Adipocyte (in vitro differentiated cells): ENCODE measurements around the gene HNRNPA0.
A peak's percentile ranks its signal among the peaks of the same experiment; 100 is the strongest.
"Not testable (repeated sequence)": the region's sequence is repeated elsewhere in the genome, so short reads cannot be mapped to it uniquely, and the experiment has no call there.

Experiments
- DNase-seq: peaks from one replicate; pipeline ENCODE4 v3.0.0-alpha.2; 2015; ENCODE audit warnings: low read depth
- H3K27me3 ChIP-seq: replicated peaks from 2 replicates; pipeline ENCODE4 v1.7.0; 2013; ENCODE audit warnings: mild to moderate bottlenecking, low read length, moderate library complexity; ENCODE audit not compliant: control insufficient read depth, insufficient read depth
- H3K36me3 ChIP-seq: 2 replicates; pipeline ENCODE4 v1.7.0; 2013; ENCODE audit warnings: low read length, mild to moderate bottlenecking, moderate library complexity; ENCODE audit not compliant: control insufficient read depth, insufficient read depth, severe bottlenecking
- H3K4me1 ChIP-seq: 2 replicates; pipeline ENCODE4 v1.7.0; 2013; ENCODE audit warnings: mild to moderate bottlenecking, low read length, moderate library complexity; ENCODE audit not compliant: control insufficient read depth, insufficient read depth
- H3K4me3 ChIP-seq: 2 replicates; pipeline ENCODE4 v1.7.0; 2013; ENCODE audit warnings: mild to moderate bottlenecking, low read length, moderate library complexity
- H3K9ac ChIP-seq: 2 replicates; pipeline ENCODE4 v1.7.0; 2013; ENCODE audit warnings: mild to moderate bottlenecking, low read length, moderate library complexity
- H3K9me3 ChIP-seq: 2 replicates; pipeline ENCODE4 v1.7.0; 2013; ENCODE audit warnings: mild to moderate bottlenecking, low read length, moderate library complexity; ENCODE audit not compliant: control insufficient read depth

HNRNPA0 gene

DNA sequence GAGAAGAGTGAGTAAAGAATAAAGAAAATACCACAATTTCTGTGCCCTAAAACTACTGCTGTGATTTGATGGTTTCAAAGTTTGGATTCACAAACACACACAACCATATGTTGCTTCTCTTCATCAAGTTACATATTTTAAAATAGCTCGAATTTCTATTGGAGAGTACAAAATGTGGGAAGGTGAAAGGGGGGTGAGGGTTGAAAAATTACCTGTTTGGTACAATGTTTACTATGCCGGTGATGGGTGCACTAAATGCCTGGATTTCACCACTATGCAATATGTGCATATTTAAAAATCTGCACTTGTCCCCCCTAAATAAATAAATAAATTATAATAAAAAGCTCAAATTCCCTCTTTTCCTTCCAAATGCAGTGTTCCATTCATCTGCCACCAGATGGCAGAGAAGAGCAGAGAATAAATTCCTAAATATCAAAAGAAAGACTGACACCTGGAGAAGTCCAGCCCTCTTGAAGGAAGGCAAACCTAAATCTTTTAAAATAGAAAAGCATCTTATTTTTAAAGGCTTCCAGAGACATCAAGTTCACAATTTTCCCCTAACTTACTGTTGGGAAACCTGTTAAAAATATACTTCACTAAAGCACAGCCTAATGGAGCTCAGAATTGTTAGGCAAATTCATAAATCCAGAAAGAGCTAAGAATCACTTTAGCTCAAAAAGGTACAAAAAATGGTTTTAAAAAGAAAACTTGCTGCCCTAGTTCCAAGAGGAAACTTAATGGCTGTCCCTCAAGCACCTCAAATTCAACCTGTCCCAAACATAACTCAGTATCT lies 24.8 kb upstream of the HNRNPA0 start:
- DNase-seq: peak; percentile 77
- Histone ChIP-seq H3K9ac (no peak overlapping the region), H3K4me3 (no peak overlapping the region), H3K27me3 (peaks cover 3% of the 10 kb centered on the region), H3K36me3 (no peaks in the 10 kb centered on the region), H3K4me1 (no peaks in the 10 kb centered on the region), H3K9me3 (no peaks in the 10 kb centered on the region)

DNA sequence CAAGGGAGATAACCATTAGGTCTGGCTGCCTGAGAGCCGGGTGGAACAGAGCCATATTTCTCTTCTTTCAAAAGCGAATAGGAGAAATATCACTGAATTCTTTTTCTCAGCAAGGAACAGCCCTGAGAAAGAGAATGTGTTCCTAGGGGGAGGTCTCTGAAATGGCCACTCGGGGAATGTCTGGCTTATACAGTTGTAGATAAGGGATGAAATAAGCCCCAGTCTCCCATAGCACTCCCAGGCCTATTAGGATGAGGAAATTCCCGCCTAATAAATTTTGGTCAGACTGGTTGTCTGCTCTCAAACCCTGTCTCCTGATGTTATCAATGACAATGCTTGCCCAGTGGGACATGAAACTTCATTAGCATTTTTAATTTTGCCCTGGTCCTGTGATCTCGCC lies 13.8 kb upstream of the HNRNPA0 start:
- H3K36me3 ChIP-seq, H3K9ac ChIP-seq, H3K9me3 ChIP-seq, H3K27me3 ChIP-seq, H3K4me1 ChIP-seq, H3K4me3 ChIP-seq, DNase-seq: not testable (repeated sequence)

DNA sequence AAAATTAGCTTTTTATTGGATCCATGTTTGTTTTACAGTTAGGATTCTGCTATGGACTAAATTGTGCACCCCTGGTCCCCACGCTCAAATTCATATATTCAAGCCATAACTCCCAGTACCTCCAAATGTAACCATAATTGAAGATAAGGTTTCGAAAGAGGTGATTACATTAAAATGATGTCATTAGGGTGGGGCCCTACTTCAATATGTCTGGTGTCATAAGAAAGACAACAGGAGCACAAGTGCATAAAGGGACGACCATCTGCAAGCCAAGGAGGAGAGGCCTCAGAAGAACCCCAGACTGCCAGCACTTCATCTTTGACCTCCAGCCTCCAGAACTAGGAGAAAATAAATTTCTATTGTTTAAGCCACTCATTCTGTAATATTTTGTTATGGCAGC lies 7.4 kb upstream of the HNRNPA0 start:
- peaks cover 10% of the 10 kb centered on the region for H3K4me1 ChIP-seq
- no peaks in the 10 kb centered on the region for H3K9me3 ChIP-seq
- DNase-seq: no peak
- no peak overlapping the region for H3K9ac ChIP-seq
- H3K36me3 ChIP-seq: no peaks in the 10 kb centered on the region
- no peaks in the 10 kb centered on the region for H3K27me3 ChIP-seq
- H3K4me3 ChIP-seq: no peak overlapping the region

DNA sequence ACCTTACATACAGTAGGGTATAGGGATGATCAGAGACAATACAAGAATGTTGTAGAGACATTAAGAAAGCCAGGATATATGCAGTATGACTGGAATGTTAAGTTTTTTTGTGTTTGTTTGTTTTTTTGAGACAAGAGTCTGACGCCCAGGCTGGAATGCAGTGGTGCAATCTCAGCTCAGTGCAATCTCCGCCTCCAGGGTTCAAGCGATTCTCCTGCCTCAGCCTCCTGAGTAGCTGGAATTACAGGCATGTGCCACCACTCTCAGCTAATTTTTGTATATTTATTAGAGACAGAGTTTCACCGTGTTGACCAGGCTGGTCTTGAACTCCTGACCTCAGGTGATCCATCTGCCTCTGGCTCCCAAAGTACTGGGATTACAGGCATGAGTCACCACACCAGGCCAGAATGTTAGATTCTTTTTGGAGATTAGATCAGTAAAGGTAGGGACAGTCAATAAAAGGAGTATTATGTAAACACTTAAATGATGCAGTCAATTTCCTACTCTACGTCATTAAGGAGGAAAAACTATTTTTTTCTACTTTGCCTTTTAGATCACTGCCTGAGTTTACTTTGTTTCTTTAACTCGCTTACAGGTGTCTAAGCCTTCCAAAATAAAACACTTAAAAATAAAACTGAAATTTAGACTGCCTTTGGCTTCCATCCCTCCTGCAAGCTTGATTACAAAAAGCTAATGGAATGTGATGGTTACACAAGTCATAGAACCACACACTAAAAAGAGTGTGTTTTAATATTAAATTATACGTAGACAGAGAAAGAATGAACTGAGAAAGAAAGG lies 6.8 kb upstream of the HNRNPA0 start:
- Histone ChIP-seq H3K27me3 (no peaks in the 10 kb centered on the region), H3K36me3 (no peaks in the 10 kb centered on the region), H3K4me1 (peaks cover 10% of the 10 kb centered on the region), H3K9me3 (no peaks in the 10 kb centered on the region), H3K4me3 (no peak overlapping the region), H3K9ac (no peak overlapping the region)
- peak; percentile 26 for DNase-seq

DNA sequence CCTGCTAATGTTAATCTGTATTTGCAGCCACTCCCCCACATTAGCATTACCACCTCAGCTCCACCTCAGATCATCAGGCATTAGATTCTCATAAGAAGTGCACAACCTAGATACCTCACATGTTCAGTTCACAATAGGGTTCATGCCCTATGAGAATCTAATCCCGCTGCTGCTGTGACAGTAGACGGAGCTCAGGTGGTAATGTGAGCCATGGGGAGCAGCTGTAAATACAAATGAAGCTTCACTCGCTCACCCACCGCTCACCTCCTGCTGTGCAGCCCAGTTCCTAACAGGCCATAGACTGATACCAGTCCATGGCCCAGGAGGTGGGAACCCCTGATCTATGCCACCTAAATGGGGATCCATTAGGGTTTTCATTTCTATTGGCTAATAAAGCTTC lies 6.1 kb upstream of the HNRNPA0 start:
- Histone ChIP-seq H3K9ac (no peak overlapping the region), H3K27me3 (no peaks in the 10 kb centered on the region), H3K36me3 (no peaks in the 10 kb centered on the region), H3K9me3 (no peaks in the 10 kb centered on the region), H3K4me3 (no peak overlapping the region), H3K4me1 (peaks cover 10% of the 10 kb centered on the region)
- no peak for DNase-seq

DNA sequence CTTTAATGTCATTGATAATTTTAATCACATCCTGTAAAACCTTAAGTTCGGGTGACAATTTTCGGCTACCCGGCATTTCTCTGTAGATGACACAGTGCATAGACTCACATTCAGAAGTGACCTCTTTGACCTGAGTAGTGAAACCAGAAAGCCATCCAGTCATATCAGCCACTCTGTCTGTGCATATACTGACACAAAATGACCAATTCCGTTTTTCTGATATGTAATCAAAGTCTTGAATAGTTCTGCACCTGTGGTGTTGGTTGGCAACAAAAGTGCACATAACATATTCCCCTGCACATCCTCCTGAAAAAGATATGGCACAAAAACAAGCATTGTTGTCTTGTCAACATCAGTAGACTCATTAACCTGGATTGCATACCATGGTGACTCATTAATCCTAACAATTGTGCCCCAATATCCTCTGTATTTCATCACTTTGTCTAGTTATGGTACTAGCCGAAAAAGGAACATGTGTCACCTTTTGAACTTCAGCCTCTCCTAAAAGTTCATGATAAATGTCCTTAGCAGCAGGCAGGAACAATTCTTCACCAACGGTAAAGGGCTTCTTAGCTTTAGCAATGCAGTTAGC lies 4.6 kb upstream of the HNRNPA0 start:
- H3K4me1 ChIP-seq: peaks cover 10% of the 10 kb centered on the region
- no peaks in the 10 kb centered on the region for H3K36me3 ChIP-seq
- H3K9me3 ChIP-seq: no peaks in the 10 kb centered on the region
- H3K9ac ChIP-seq: no peak overlapping the region
- H3K4me3 ChIP-seq: no peak overlapping the region
- DNase-seq: no peak
- H3K27me3 ChIP-seq: no peaks in the 10 kb centered on the region

DNA sequence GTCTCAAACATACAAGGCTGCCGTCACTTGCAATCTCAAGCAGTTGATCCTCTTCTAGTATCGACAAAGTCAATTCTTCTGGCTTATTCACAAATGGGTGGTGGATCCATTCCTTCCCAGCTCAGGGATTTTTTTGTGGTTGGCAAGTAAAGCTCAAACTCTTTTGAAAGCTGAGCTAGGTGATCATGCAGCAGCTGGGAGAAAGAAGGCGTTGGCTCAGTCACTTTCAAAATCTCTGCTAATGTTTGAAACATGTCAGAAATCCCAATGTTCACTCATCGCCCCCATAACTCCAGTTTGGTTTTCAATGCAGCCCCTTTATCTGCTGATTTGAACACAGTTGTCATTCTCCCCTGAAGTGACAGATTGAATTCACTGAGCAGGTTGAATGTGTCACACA lies 4.0 kb upstream of the HNRNPA0 start:
- no peak for DNase-seq
- Histone ChIP-seq H3K4me1 (peaks cover 10% of the 10 kb centered on the region), H3K9me3 (no peaks in the 10 kb centered on the region), H3K36me3 (no peaks in the 10 kb centered on the region), H3K27me3 (no peaks in the 10 kb centered on the region), H3K4me3 (no peak overlapping the region), H3K9ac (no peak overlapping the region)

DNA sequence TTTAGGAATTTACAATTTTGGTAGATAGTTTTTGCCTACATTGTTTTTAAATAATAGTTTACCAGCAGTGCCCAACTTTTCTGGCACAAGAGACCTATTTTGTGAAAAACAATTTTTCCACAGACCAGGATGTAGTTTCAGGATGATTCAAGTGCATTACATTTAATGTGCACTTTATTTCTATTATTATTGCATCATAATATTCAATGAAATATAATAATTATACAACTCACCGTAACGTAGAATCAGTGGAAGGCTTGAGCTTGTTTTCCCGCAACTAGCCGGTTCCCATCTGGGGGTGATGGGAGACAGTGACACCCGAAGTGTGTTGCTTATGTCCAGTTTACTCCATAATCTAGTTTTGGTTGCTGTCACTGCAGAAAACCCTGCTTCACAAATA lies 3.5 kb upstream of the HNRNPA0 start:
- Histone ChIP-seq H3K27me3 (no peaks in the 10 kb centered on the region), H3K36me3 (no peaks in the 10 kb centered on the region), H3K4me3 (no peak overlapping the region), H3K9me3 (no peaks in the 10 kb centered on the region), H3K9ac (no peak overlapping the region), H3K4me1 (peaks cover 10% of the 10 kb centered on the region)
- DNase-seq: no peak

DNA sequence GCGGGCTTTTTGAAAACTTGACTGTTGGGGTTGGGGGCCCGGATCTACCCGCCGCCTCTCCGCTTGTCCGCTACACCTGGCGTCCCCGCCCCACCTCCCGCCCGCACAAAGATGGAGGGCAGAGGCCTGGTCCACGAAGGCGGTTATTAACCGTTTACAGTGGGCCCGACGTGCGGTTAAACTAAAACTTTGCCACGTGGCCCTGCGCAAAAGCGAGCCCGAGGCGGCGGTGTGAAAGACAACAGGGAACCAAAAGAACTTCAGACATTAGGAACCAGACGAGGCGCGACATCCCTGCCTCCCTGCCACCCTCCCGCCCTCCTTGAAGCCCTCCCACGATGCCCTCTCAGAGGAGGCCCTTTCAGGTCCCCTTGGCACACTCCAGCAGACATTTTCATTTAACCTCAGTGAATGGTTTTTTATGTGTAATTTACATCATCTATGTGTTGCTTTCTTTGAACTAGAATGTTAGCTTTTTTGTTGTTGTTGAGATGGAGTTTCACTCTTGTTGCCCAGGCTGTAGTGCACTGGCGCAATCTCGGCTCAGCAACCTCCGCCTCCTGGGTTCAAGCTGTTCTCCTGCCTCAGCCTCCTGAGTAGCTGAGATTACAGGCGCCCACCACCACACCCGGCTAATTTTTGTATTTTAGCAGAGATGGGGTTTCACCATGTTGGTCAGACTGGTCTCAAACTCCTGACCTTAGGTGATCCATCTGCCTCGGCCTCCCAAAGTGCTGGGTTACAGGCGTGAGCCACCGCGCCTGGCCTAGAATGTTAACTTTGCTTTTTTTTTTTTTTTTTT lies 999 bp upstream of the HNRNPA0 start:
- Histone ChIP-seq H3K4me1 (peaks cover 15% of the 10 kb centered on the region), H3K36me3 (no peaks in the 10 kb centered on the region), H3K9me3 (no peaks in the 10 kb centered on the region), H3K27me3 (no peaks in the 10 kb centered on the region), H3K4me3 (peak overlapping the region; percentile 85), H3K9ac (peak overlapping the region; percentile 93)
- DNase-seq: no peak

DNA sequence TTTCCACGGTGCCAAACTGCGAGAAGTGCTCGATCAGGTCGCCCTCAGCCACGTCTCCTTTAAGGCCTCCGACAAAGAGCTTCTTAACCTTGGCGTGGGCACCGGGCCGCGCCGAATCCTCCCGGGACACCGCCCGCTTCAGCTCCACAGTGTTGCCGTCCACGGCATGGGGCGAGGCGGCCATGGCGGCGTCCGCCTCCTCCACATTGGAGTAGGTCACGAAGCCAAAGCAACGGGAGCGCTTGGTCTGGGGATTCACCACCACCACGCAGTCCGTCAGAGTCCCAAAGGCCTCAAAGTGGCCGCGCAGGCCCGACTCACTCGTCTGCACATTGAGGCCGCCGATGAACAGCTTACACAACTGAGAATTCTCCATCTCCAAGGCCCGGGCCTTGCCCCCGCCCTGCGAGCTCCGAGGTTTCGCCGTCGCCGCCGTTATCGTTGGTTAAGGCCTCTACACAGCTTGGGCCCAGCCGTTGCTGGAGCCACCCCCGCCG lies 424 bp downstream of the HNRNPA0 start:
- no peaks in the 10 kb centered on the region for H3K9me3 ChIP-seq
- peak; percentile 59 for DNase-seq
- H3K4me1 ChIP-seq: peaks cover 18% of the 10 kb centered on the region
- H3K4me3 ChIP-seq: peak overlapping the region; percentile 85
- no peaks in the 10 kb centered on the region for H3K36me3 ChIP-seq
- no peaks in the 10 kb centered on the region for H3K27me3 ChIP-seq
- peak overlapping the region; percentile 93 for H3K9ac ChIP-seq
